BLaER1 (cell line): Measurements from ENCODE around the gene UBE2S.

ENCODE experiments used
- H3K27ac ChIP-seq: shearing (Covaris generic); formaldehyde crosslinking; 2 replicates; pipeline ENCODE4 v1.8.1; 2022
- H3K27me3 ChIP-seq: shearing (Covaris generic); formaldehyde crosslinking; 2 replicates; pipeline ENCODE4 v1.8.1; 2022
- H3K36me3 ChIP-seq: shearing (Covaris generic); formaldehyde crosslinking; 2 replicates; pipeline ENCODE4 v1.8.1; 2022
- H3K4me1 ChIP-seq: shearing (Covaris generic); formaldehyde crosslinking; 2 replicates; pipeline ENCODE4 v1.8.1; 2022
- H3K4me2 ChIP-seq: shearing (Covaris generic); formaldehyde crosslinking; 2 replicates; pipeline ENCODE4 v1.8.1; 2022
- H3K4me3 ChIP-seq: shearing (Covaris generic); formaldehyde crosslinking; 2 replicates; pipeline ENCODE4 v1.8.1; 2022
- H3K9ac ChIP-seq: shearing (Covaris generic); formaldehyde crosslinking; 2 replicates; pipeline ENCODE4 v1.8.1; 2022
- H3K9me3 ChIP-seq: shearing (Covaris generic); formaldehyde crosslinking; 2 replicates; pipeline ENCODE4 v1.8.1; 2022
- H4K20me1 ChIP-seq: shearing (Covaris generic); formaldehyde crosslinking; 2 replicates; pipeline ENCODE4 v1.8.1; 2022
- Cebpa-rat ChIP-seq: shearing (Covaris generic); IDR thresholded peaks from 2 replicates; pipeline ENCODE4 v1.8.1; 2022

Gene UBE2S

GRCh38 chr19:55440411-55441105 lies 33.0 kb upstream of the UBE2S start:
- no peaks in the 10 kb centered on the region for H3K36me3 ChIP-seq
- 0 out of 2 replicates have a peak, but pooled peaks cover 7% of the 10 kb centered on the region for H3K9me3 ChIP-seq
- H3K4me3 ChIP-seq, result no peak overlapping the region
- peaks cover 97% of the 10 kb centered on the region for H3K27me3 ChIP-seq
- no peak overlapping the region for H3K27ac ChIP-seq
- H3K4me2 ChIP-seq, result no peak overlapping the region
- peaks cover 20% of the 10 kb centered on the region; the same call in 1 of the 2 replicates for H4K20me1 ChIP-seq
- H3K4me1 ChIP-seq, result peaks cover 13% of the 10 kb centered on the region; the same call in 1 of the 2 replicates
- no peak for TF ChIP-seq Cebpa-rat
- H3K9ac ChIP-seq, result no peak overlapping the region

- Histone ChIP-seq H3K27me3 (peaks cover 86% of the 10 kb centered on the region), H3K9ac (no peak overlapping the region), H3K9me3 (0 out of 2 replicates have a peak, but pooled peaks cover 7% of the 10 kb centered on the region), H3K4me1 (peaks cover 13% of the 10 kb centered on the region; the same call in 1 of the 2 replicates), H4K20me1 (peaks cover 20% of the 10 kb centered on the region; the same call in 1 of the 2 replicates), H3K36me3 (no peaks in the 10 kb centered on the region), H3K4me3 (no peak overlapping the region), H3K4me2 (no peak overlapping the region), H3K27ac (no peak overlapping the region)
- no peak for TF ChIP-seq Cebpa-rat
Measured at GRCh38 chr19:55439052-55439451, 31.5 kb upstream of the UBE2S start.

DNA sequence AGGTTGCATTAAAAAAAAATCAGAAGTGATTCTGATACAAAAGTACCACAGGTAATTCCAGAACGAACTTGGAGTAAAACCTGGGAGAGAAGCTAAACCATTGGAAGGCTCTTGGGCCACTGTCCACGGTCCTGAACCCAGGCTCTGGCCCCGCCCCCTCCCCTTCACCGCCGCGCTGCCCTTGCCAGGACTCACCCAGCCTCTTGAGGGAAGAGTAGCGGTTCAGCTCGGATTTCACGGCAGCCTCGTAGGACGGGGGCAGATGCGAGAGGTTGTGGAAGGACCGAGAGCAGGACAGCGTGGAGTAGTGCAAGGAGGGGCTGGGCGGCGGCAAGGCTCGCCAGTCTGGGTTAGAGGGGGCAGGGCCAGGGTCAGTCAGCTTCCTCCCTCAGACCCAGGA lies 29.8 kb upstream of the UBE2S start:
- peaks cover 15% of the 10 kb centered on the region; the same call in 1 of the 2 replicates for H3K9me3 ChIP-seq
- peaks cover 20% of the 10 kb centered on the region; the same call in 1 of the 2 replicates for H4K20me1 ChIP-seq
- peaks cover 13% of the 10 kb centered on the region; the same call in 1 of the 2 replicates for H3K4me1 ChIP-seq
- H3K9ac ChIP-seq, result no peak overlapping the region
- H3K4me3 ChIP-seq, result no peak overlapping the region
- no peak overlapping the region for H3K4me2 ChIP-seq
- peaks cover 70% of the 10 kb centered on the region for H3K27me3 ChIP-seq
- H3K36me3 ChIP-seq, result no peaks in the 10 kb centered on the region
- no peak for TF ChIP-seq Cebpa-rat
- no peak overlapping the region for H3K27ac ChIP-seq

DNA sequence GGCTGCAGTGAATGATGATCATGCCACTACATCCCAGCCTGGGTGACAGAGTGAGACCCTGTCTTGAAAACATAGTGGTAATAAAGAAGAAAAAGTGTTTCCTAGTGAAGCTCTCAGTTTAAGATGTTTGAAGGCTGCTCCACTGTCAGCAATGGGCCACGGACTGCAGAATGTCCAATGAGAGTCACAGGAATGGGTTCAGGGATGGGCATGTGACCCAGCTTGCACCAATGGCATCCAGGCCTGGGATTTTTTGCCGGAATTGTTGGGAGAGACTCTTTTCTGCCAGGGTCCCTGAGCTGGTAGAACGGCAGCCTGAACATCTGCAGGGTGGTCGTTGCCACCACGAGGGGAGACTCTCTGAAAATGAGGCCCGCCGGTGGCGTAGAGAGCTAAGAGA lies 29.3 kb upstream of the UBE2S start:
- H3K4me1 ChIP-seq, result peaks cover 11% of the 10 kb centered on the region; the same call in 1 of the 2 replicates
- H3K36me3 ChIP-seq, result no peaks in the 10 kb centered on the region
- peaks cover 64% of the 10 kb centered on the region for H3K27me3 ChIP-seq
- TF ChIP-seq Cebpa-rat, result no peak
- H3K9ac ChIP-seq, result no peak overlapping the region
- H3K4me2 ChIP-seq, result no peak overlapping the region
- H4K20me1 ChIP-seq, result peaks cover 20% of the 10 kb centered on the region; the same call in 1 of the 2 replicates
- H3K9me3 ChIP-seq, result peaks cover 21% of the 10 kb centered on the region
- no peak overlapping the region for H3K4me3 ChIP-seq
- H3K27ac ChIP-seq, result no peak overlapping the region

GRCh38 chr19:55435020-55435419 lies 27.4 kb upstream of the UBE2S start:
- no peaks in the 10 kb centered on the region for H3K36me3 ChIP-seq
- no peak overlapping the region for H3K4me3 ChIP-seq
- H4K20me1 ChIP-seq, result peaks cover 11% of the 10 kb centered on the region; the same call in 1 of the 2 replicates
- H3K9ac ChIP-seq, result no peak overlapping the region
- H3K27me3 ChIP-seq, result peaks cover 46% of the 10 kb centered on the region
- no peak overlapping the region for H3K4me2 ChIP-seq
- no peaks in the 10 kb centered on the region for H3K4me1 ChIP-seq
- H3K27ac ChIP-seq, result no peak overlapping the region
- TF ChIP-seq Cebpa-rat, result no peak
- H3K9me3 ChIP-seq, result peaks cover 31% of the 10 kb centered on the region

DNA sequence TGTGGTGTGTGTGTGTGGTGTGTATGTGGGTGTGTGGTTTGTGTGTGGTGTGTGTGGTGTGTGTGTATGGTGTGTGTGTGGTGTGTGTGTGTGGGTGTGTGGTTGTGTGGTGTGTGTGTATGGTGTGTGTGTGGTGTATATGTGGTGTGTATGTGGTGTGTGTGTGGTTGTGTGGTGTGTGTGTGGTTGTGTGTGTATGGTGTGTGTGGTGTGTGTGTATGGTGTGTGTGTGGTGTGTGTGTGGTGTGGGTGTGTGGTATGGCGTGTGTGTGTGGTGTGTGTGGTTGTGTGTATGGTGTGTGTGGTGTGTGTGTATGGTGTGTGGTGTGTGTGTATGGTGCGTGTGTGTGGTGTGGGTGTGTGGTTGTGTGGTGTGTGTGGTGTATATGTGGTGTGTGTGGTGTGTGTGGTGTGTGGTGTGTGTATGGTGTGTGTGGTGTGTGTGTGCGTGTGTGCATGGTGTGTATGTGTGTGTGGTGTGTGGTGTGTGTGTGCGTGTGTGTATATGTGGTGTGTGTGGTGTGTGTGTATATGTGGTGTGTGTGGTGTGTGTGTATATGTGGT lies 26.9 kb upstream of the UBE2S start:
- no peak for TF ChIP-seq Cebpa-rat
- Histone ChIP-seq H3K27me3 (peaks cover 40% of the 10 kb centered on the region), H4K20me1 (peaks cover 8% of the 10 kb centered on the region; the same call in 1 of the 2 replicates)

GRCh38 chr19:55433292-55433691 lies 25.7 kb upstream of the UBE2S start:
- TF ChIP-seq Cebpa-rat, result no peak
- Histone ChIP-seq H3K4me1 (no peaks in the 10 kb centered on the region), H3K36me3 (no peaks in the 10 kb centered on the region), H3K9ac (no peak overlapping the region), H3K9me3 (peaks cover 33% of the 10 kb centered on the region), H3K27ac (no peak overlapping the region), H3K4me3 (no peak overlapping the region), H3K27me3 (peaks cover 28% of the 10 kb centered on the region), H4K20me1 (no peaks in the 10 kb centered on the region), H3K4me2 (no peak overlapping the region)

More for the DNA sequence above, 26.9 kb upstream of the UBE2S start:
- H3K9me3 ChIP-seq, result peaks cover 33% of the 10 kb centered on the region
- H3K36me3 ChIP-seq, result no peaks in the 10 kb centered on the region
- no peak overlapping the region for H3K9ac ChIP-seq
- no peak overlapping the region for H3K27ac ChIP-seq
- no peak overlapping the region for H3K4me2 ChIP-seq
- no peaks in the 10 kb centered on the region for H3K4me1 ChIP-seq
- no peak overlapping the region for H3K4me3 ChIP-seq

DNA sequence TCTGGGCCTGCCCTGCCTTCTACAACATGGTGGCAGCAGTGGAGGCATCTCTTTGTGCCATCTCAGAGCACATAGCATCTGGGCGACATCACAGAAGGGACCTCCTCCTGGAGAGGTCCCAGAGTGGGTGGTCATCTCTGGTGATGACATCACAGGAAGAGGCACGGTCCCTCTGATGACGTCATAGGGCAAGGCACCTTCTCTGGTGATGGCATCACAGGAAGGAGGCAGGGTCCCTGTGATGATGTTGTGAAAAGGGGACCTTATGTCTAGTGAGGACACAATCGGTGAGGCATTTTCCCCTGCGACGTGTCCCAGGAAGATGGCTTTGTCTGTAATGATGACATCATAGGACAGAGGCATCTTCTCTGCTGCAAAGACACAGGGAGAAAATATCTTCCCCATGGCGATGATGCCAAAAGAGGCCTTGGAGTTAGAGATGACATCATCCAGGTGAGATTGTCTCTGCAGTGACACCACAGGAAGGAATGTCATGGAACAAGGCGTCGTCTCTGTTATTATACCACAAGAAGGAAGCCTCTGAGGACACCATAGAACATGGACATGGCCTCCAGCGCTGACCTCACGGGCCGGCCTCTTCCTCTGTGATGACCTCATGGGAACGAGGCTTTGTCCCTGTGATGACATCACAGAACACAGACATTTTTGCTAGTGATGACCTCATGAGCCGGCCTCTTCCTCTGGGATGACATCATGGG lies 24.8 kb upstream of the UBE2S start:
- peaks cover 22% of the 10 kb centered on the region; the same call in 1 of the 2 replicates for H3K27me3 ChIP-seq
- TF ChIP-seq Cebpa-rat, result no peak
- no peaks in the 10 kb centered on the region for H3K4me1 ChIP-seq
- H3K4me2 ChIP-seq, result no peak overlapping the region
- no peak overlapping the region for H3K27ac ChIP-seq
- no peaks in the 10 kb centered on the region for H3K36me3 ChIP-seq
- no peak overlapping the region for H3K4me3 ChIP-seq
- H3K9me3 ChIP-seq, result peaks cover 33% of the 10 kb centered on the region
- no peaks in the 10 kb centered on the region for H4K20me1 ChIP-seq
- no peak overlapping the region for H3K9ac ChIP-seq

- Histone ChIP-seq H3K27me3 (peaks cover 10% of the 10 kb centered on the region; the same call in 1 of the 2 replicates), H3K9ac (no peak overlapping the region), H3K4me3 (no peak overlapping the region), H3K36me3 (no peaks in the 10 kb centered on the region), H3K9me3 (peaks cover 33% of the 10 kb centered on the region), H4K20me1 (no peaks in the 10 kb centered on the region), H3K4me1 (no peaks in the 10 kb centered on the region), H3K4me2 (no peak overlapping the region), H3K27ac (no peak overlapping the region)
- no peak for TF ChIP-seq Cebpa-rat
Measured at GRCh38 chr19:55431183-55431582, 23.6 kb upstream of the UBE2S start.
